Body of pancreas (tissue), 4 donors: ENCODE data around the gene PEA15.

Experiments
- CTCF ChIP-seq, 7 experiments: fragments of 450-650 bp in 4 of 7; fragments of 200-600 bp in 3 of 7; sonication (generic) in 3 of 7; IDR thresholded peaks; one replicate each; pipeline ENCODE4 v1.5.1; 2016 to 2019; ENCODE audit warnings: antibody characterized with exemption in 7 of 7
- POLR2A ChIP-seq, 3 donors: fragments of 450-650 bp; IDR thresholded peaks; one replicate each; pipeline ENCODE4 v1.6.1; 2016; ENCODE audit warnings: antibody characterized with exemption in 3 of 3, mild to moderate bottlenecking in 2 of 3

- TF ChIP-seq CTCF (IDR thresholded peaks at IDR 0.05) (no peak), POLR2A (IDR thresholded peaks at IDR 0.05) (no peak)
These were observed 50.7 kb downstream of the PEA15 start for GRCh38 chr1:160255781-160256300.
